K562 (cell line): Measurements from ENCODE around the gene TRPM4. TPM values are rescaled to one million over a fixed set of nuclear protein-coding genes. Genes with fewer than 3 reads are reported as not detected.
A peak's percentile ranks its signal among the peaks of the same experiment; 100 is the strongest.

Source experiments
- ARNT ChIP-seq, 2 experiments: fragments of 450-650 bp; IDR thresholded peaks; 2 replicates each; pipeline ENCODE4 v1.6.1; 2016; ENCODE audit warnings: mild to moderate bottlenecking in 1 of 2
- EWSR1 ChIP-seq: fragments of 450-650 bp; IDR thresholded peaks from 2 replicates; pipeline ENCODE4 v1.6.1; 2018; ENCODE audit warnings: borderline replicate concordance, mild to moderate bottlenecking, low read depth, moderate library complexity; ENCODE audit not compliant: partially characterized antibody
- FOS ChIP-seq: IDR thresholded peaks from 3 replicates; pipeline ENCODE4 v1.6.1; 2011; ENCODE audit not compliant: insufficient read length; ENCODE audit errors: extremely low read depth
- FOXP1 ChIP-seq: sonication (generic); formaldehyde crosslinking; IDR thresholded peaks from 2 replicates; pipeline ENCODE4 v1.8.0; 2022; ENCODE audit warnings: mild to moderate bottlenecking, missing genetic modification reagents
- NEUROD1 ChIP-seq: fragments of 150-350 bp; IDR thresholded peaks from 2 replicates; pipeline ENCODE4 v1.6.1; 2014; ENCODE audit warnings: borderline replicate concordance, low read length, low read depth; ENCODE audit not compliant: partially characterized antibody
- NONO ChIP-seq, 2 experiments: fragments of 200-400 bp in 1 of 2; fragments of 450-650 bp in 1 of 2; formaldehyde crosslinking in 1 of 2; IDR thresholded peaks; 2 replicates each; pipeline ENCODE4 v1.6.1; 2017; ENCODE audit warnings: low read depth in 2 of 2, mild to moderate bottlenecking in 2 of 2, moderate library complexity in 2 of 2, low read length in 1 of 2
- PHB2 ChIP-seq: fragments of 450-650 bp; IDR thresholded peaks from 2 replicates; pipeline ENCODE4 v1.6.1; 2017; ENCODE audit warnings: low read depth
- SIRT6 ChIP-seq: IDR thresholded peaks from one replicate; pipeline ENCODE4 v1.6.1; 2012; ENCODE audit warnings: low read depth, mild to moderate bottlenecking, control low read depth, inconsistent platforms, low read length, moderate library complexity
- ZNF133 ChIP-seq: fragments of 250-450 bp; sonication (Bioruptor Pico); IDR thresholded peaks from 2 replicates; pipeline ENCODE4 v1.4.0; 2020; ENCODE audit warnings: mild to moderate bottlenecking
- polyA plus RNA-seq, 8 experiments: library from polyadenylated mRNA; depleted of rRNA in 4 of 8; stranded (reverse) in 5 of 8; unstranded in 3 of 8; fragments of >200 nt; fragmentation: Nextera tagmentation in 2 of 8; fragmentation: Illumina TruSeq in 1 of 8; extraction: Ambion mirVana in 2 of 8; extraction: Trizol in 1 of 8; gene quantifications; 2 replicates each; pipeline versions ENCODE4 v1.2.1 to v1.2.3, GENCODE V29; 2011 to 2014; ENCODE audit warnings: inconsistent platforms in 1 of 8, missing spikeins in 1 of 8
- total RNA-seq, 7 experiments: library from RNA; depleted of rRNA in 6 of 7; stranded (reverse); fragments of >200 nt in 6 of 7; fragmentation: Illumina TruSeq in 2 of 7; extraction: Trizol in 2 of 7; gene quantifications; 2 replicates each; pipeline versions ENCODE4 v1.2.1 to v1.2.3, GENCODE V29; 2011 to 2021; ENCODE audit warnings: low replicate concordance in 1 of 7
- TF ChIP-seq, protein P1 (sequence below): sonication (generic); formaldehyde crosslinking; IDR thresholded peaks from 2 replicates; pipeline ENCODE4 v1.8.0; 2022; ENCODE audit warnings: mild to moderate bottlenecking, missing genetic modification reagents
- TF ChIP-seq, protein P2 (sequence below): fragments of 150-350 bp; IDR thresholded peaks from 2 replicates; pipeline ENCODE4 v1.6.1; 2014; ENCODE audit warnings: low read depth, mild to moderate bottlenecking, low read length, borderline replicate concordance

TRPM4 gene
- total and polyA plus RNA-seq, 9 of the 15 experiments (the other 6 are each of a cell fraction or from before 2014, with no cell fraction given) = 6.5 to 45.4 (median 15.2) TPM

DNA sequence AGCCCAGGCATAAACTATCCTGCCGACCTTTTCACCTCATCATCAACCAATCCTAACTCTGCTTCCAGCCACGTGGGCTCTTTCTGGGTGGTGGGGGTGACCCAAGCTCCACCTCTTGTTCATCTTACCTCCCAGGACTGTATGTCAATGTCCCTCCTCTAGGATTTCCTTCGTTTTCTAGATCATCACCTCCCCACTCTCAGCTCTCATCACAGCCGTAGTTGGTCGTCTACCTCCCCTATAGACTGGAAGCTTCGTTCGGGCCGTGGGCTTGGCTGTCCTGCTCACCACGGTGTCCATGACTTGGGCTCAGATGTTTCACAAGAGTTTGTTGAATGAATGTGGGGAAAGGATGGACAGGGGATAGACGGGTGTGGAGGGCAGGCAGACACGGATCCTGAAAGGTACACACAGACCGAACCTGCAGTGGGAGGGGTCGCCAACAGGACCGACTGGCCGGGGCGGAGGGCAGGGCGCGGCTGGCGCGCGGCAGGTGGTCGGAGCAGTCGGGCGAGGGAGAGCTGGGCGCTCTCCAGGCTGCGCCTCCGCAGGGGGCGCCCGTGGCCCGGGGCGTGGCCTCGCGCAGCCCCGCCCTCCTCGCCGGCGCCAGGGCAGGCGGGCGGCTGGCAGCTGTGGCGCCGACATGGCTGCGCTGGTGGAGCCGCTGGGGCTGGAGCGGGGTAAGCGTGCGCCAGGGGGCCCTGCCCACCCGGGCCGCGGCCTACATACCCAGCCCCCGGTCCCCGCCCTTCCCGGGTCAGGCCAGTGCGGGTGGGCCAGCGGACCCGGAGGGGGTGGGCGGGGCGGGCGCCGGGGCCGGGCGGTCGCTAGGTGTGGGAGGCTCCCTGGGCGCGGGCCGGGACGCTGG lies 43.6 kb upstream of the TRPM4 start, which contains the start of gene LIN7B (continued):
- no peak for TF ChIP-seq PHB2
- TF ChIP-seq, protein P1, sequence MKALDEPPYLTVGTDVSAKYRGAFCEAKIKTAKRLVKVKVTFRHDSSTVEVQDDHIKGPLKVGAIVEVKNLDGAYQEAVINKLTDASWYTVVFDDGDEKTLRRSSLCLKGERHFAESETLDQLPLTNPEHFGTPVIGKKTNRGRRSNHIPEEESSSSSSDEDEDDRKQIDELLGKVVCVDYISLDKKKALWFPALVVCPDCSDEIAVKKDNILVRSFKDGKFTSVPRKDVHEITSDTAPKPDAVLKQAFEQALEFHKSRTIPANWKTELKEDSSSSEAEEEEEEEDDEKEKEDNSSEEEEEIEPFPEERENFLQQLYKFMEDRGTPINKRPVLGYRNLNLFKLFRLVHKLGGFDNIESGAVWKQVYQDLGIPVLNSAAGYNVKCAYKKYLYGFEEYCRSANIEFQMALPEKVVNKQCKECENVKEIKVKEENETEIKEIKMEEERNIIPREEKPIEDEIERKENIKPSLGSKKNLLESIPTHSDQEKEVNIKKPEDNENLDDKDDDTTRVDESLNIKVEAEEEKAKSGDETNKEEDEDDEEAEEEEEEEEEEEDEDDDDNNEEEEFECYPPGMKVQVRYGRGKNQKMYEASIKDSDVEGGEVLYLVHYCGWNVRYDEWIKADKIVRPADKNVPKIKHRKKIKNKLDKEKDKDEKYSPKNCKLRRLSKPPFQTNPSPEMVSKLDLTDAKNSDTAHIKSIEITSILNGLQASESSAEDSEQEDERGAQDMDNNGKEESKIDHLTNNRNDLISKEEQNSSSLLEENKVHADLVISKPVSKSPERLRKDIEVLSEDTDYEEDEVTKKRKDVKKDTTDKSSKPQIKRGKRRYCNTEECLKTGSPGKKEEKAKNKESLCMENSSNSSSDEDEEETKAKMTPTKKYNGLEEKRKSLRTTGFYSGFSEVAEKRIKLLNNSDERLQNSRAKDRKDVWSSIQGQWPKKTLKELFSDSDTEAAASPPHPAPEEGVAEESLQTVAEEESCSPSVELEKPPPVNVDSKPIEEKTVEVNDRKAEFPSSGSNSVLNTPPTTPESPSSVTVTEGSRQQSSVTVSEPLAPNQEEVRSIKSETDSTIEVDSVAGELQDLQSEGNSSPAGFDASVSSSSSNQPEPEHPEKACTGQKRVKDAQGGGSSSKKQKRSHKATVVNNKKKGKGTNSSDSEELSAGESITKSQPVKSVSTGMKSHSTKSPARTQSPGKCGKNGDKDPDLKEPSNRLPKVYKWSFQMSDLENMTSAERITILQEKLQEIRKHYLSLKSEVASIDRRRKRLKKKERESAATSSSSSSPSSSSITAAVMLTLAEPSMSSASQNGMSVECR (CRISPR knock-in tag) = peak; percentile 73
- TF ChIP-seq NEUROD1 = peak; percentile 20
- TF ChIP-seq ARNT (IDR thresholded peaks at IDR 0.05) = peak in 1 of 2 experiments; percentile 77; a peak in 1 of 4 replicates
- no peak for TF ChIP-seq ZNF133 (CRISPR knock-in tag)
- TF ChIP-seq EWSR1 = no peak
- peak in 1 of 2 experiments; percentile 84; a peak in 2 of 4 replicates for TF ChIP-seq NONO (IDR thresholded peaks at IDR 0.05; ENCODE audit: low read depth in 2 of 2, low read length in 1 of 2)
- no peak for TF ChIP-seq SIRT6
- peak; percentile 37; the same call in 1 of the 2 replicates for TF ChIP-seq FOXP1
- no peak for TF ChIP-seq FOS
- TF ChIP-seq, protein P2, sequence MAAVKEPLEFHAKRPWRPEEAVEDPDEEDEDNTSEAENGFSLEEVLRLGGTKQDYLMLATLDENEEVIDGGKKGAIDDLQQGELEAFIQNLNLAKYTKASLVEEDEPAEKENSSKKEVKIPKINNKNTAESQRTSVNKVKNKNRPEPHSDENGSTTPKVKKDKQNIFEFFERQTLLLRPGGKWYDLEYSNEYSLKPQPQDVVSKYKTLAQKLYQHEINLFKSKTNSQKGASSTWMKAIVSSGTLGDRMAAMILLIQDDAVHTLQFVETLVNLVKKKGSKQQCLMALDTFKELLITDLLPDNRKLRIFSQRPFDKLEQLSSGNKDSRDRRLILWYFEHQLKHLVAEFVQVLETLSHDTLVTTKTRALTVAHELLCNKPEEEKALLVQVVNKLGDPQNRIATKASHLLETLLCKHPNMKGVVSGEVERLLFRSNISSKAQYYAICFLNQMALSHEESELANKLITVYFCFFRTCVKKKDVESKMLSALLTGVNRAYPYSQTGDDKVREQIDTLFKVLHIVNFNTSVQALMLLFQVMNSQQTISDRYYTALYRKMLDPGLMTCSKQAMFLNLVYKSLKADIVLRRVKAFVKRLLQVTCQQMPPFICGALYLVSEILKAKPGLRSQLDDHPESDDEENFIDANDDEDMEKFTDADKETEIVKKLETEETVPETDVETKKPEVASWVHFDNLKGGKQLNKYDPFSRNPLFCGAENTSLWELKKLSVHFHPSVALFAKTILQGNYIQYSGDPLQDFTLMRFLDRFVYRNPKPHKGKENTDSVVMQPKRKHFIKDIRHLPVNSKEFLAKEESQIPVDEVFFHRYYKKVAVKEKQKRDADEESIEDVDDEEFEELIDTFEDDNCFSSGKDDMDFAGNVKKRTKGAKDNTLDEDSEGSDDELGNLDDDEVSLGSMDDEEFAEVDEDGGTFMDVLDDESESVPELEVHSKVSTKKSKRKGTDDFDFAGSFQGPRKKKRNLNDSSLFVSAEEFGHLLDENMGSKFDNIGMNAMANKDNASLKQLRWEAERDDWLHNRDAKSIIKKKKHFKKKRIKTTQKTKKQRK = no peak
